ENCODE measurements around the gene RIN2. TPM values are rescaled to one million over a fixed set of nuclear protein-coding genes. Genes with fewer than 3 reads are reported as not detected.

RIN2 gene
- total RNA-seq, 1 experiment from 2014 or later: 20.3 TPM

DNA sequence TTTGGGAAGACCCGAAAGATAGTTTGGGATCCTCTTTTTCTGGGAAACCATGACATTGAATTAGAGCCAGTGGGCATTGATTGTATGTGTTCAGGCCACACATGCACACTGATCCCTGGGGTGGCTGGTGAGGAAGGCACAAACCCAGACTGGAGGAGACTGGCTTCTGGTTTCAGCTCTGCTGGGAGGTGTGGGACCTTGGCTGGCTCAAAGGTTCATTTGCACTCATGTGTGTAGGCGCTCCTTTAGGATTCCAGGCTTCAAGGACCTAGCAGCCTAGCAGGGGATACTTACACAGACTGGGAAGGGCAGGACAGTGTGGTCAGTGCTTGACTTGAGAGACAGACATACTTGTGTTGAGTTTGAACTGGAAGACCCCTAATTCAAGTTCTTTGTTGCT is 7.2 kb downstream of the RIN2 start:
- no peak for DNase-seq

DNA sequence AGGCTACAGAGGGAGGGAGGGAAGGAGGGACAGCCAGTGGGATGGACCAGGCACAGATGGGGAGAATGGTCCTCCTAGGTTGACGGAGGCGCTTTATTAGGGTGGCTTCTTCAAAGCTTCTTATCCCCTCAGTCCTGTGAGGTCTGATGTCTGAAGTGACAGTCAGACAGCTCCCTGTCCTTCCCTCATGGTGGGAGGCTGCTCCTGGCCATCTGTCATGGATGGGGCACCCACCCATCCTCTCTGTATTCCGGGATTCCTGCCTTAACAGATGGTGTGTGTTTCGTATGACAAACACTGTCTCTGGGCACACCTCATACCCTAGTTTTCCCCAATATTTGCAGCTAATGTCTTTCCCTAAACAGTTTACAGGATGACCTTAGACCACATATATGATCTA is 7.9 kb downstream of the RIN2 start:
- H3K27ac ChIP-seq: no peak overlapping the region
- H3K4me1 ChIP-seq: no peaks in the 10 kb centered on the region
- no peak overlapping the region for H3K4me3 ChIP-seq
- no peaks in the 10 kb centered on the region for H3K9me3 ChIP-seq (replicated peaks)
- DNase-seq: no peak
- H3K36me3 ChIP-seq: no peaks in the 10 kb centered on the region
- H3K27me3 ChIP-seq: no peaks in the 10 kb centered on the region; the same call in 1 of the 2 replicates

More for the DNA sequence above, 7.2 kb downstream of the RIN2 start:
- Histone ChIP-seq H3K4me1 (no peaks in the 10 kb centered on the region), H3K27ac (no peak overlapping the region), H3K36me3 (no peaks in the 10 kb centered on the region), H3K4me3 (no peak overlapping the region), H3K27me3 (no peaks in the 10 kb centered on the region; the same call in 1 of the 2 replicates), H3K9me3 (replicated peaks) (no peaks in the 10 kb centered on the region)

DNA sequence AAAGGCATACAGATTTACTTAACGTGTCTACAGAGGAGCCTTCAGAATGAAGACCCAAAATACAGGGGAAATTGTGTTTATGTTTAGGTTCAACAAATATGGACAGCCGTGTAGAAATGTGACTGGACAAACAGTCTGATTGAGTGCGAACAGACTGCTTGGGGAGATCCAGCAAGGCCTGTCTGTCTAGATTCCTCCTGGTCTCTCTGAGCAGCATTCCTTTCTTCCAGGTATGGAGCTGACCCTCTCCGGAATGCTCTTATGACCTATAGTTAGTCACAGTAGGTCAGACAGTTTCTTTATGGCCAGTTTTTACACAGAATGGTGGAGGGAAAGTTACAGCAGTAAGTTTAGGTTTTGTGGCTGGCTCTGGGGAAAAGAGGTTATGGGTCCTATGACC is 9.0 kb downstream of the RIN2 start:
- no peak for DNase-seq
- H3K4me1 ChIP-seq: no peaks in the 10 kb centered on the region
- H3K4me3 ChIP-seq: no peak overlapping the region
- H3K36me3 ChIP-seq: no peaks in the 10 kb centered on the region
- no peaks in the 10 kb centered on the region for H3K9me3 ChIP-seq (replicated peaks)
- no peak overlapping the region for H3K27ac ChIP-seq
- H3K27me3 ChIP-seq: no peaks in the 10 kb centered on the region

DNA sequence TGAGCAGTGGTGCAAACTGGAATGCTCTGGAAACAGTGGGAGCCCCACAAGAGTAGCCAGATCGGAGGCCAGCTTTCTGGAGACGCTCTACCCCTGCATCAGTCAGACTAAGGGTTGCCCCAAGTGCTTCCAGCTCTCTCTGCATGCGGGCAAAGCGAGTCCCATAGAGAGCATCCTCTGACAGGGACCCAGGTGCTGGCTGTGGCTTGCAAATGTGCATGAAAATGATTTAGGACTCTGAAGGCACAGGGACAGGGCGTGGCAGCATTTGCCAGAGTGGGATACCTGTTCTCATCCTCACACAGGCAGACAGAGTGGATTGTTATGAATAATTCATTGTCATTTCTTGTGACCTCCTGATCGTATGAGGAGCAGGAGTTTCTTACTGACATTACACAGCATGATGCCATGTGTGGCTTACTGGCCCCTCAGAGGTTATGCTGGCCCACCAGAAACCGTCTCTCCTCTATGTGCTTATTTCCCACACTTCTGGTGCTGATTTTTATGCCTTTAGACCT is 10.3 kb downstream of the RIN2 start:
- H3K27me3 ChIP-seq: no peaks in the 10 kb centered on the region
- no peak for DNase-seq
- H3K4me1 ChIP-seq: no peaks in the 10 kb centered on the region
- H3K27ac ChIP-seq: no peak overlapping the region
- no peaks in the 10 kb centered on the region for H3K9me3 ChIP-seq (replicated peaks)
- no peak overlapping the region for H3K4me3 ChIP-seq
- no peaks in the 10 kb centered on the region for H3K36me3 ChIP-seq

DNA sequence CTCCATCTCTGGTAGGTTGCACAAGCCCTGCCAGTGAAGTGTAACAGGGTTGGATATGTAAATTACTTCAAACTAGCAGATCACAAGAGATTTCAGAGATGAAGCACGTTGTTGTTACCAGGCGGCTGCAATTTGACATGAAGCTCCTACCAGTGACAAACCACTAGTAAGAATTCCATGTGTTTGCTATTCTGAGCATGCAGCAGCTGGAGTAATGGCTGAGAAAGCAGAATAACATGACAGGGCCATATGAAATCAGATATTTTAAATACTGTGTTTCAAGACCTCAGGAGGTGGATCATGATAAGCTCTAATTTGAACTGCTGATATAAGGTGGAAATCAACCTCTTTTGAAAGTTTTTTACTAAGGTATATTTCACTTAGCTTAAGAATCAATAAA is 11.4 kb downstream of the RIN2 start:
- Histone ChIP-seq H3K36me3 (no peaks in the 10 kb centered on the region), H3K4me3 (no peak overlapping the region), H3K9me3 (replicated peaks) (no peaks in the 10 kb centered on the region), H3K27me3 (no peaks in the 10 kb centered on the region), H3K4me1 (no peaks in the 10 kb centered on the region), H3K27ac (no peak overlapping the region)
- no peak for DNase-seq

DNA sequence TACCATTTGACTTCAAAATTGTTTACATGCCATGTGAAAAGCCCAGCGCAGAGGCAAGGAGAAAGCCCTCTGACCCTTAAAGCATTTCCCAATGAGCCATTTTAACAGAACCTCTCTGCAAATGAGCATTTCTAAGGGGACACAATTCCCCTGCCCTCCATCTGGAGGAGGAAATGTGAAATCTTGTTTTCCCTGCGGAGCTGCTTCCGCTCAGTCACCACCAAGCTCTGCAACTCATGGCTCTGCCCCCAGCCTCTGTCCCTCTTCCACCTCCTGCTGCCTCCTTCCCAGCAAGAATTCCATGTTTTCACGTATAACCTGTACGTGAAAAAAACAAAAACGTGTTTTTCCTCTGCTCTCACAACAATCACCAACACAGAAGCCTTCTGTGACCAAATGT is 12.3 kb downstream of the RIN2 start:
- Histone ChIP-seq H3K36me3 (no peaks in the 10 kb centered on the region), H3K9me3 (replicated peaks) (no peaks in the 10 kb centered on the region), H3K27ac (no peak overlapping the region), H3K4me1 (no peaks in the 10 kb centered on the region; the same call in 1 of the 2 replicates), H3K4me3 (no peak overlapping the region), H3K27me3 (no peaks in the 10 kb centered on the region)
- DNase-seq: no peak

DNA sequence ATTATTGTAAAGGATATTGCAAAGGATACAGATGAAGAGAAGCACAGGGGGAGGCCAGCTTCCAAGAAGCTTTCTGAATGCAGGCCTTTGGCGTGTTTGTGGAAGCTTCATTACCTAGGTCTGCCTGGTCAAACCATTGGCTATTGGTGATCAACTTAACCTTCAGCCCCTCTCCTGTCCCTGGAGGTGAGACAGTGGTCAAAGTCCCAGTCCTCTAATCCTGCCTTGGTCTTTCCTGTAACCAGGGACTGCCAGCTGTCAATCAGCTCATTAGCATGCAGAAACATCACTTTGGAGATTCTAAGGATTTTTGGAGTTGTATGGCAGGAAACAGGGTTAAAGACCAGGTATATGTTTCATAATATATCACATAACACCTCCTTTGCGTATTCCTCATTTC is 13.0 kb downstream of the RIN2 start:
- no peak for DNase-seq
- Histone ChIP-seq H3K4me1 (peaks cover 5% of the 10 kb centered on the region), H3K36me3 (no peaks in the 10 kb centered on the region), H3K27ac (no peak overlapping the region), H3K27me3 (no peaks in the 10 kb centered on the region), H3K9me3 (replicated peaks) (no peaks in the 10 kb centered on the region), H3K4me3 (no peak overlapping the region)

DNA sequence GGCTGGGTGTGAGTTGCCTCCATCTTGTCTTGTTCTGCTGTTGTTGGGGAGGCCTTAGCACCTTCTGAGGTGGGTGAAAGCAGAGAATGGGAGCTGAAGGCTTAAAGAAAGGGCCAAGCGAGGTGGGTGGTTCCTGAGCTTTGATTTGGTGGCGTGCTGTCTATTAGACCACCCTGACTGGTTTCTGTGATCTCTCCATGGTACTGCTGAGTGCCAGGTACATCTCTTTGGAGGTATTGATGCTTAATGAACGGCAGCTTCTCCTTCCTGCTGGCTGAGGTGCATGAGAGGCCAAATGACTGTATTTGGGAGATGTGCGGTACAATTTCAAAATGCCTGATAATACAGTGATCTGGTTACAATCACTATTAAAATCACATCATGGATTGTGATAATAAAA is 15.4 kb downstream of the RIN2 start:
- Histone ChIP-seq H3K36me3 (no peaks in the 10 kb centered on the region), H3K27me3 (no peaks in the 10 kb centered on the region), H3K4me1 (peaks cover 26% of the 10 kb centered on the region), H3K27ac (no peak overlapping the region), H3K9me3 (replicated peaks) (no peaks in the 10 kb centered on the region), H3K4me3 (no peak overlapping the region)
- DNase-seq: no peak

DNA sequence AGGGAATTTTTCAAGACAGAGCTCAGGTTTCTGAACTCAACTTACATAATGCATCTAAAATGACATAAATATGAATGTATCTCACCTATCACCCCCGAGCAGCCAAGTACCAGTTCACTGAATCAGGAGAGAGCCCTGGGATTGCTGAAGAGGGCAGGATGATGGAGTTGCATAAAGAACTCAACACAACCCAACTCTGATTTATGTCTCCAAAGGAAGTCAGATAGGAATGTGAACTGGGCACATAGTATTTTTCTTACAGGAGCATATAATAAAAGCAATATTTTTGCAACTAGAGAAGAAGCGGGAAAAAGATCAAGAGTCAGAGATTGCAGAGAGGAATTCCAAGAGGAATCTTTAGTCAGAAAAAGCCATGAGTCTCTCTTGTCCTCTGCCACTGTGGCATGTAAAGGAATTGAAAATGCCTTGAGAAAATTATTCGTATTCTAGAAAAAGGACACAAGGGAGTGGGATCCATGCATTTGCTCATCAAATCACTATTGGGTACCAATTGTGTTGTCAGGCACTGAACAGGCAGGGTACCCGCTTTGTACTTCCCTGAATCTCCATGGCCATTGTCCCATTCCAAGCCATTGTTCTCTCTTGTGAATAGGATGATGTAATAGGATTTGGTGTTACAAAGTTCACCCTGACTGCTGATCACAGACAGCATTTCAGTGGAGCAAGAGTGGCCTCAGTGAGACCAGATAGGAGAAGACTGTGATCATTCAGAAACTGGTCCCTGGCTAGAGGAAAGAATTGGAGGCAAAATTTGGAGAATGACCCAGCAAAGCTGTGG is 16.3 kb downstream of the RIN2 start:
- H3K4me1 ChIP-seq: peaks cover 26% of the 10 kb centered on the region
- no peaks in the 10 kb centered on the region for H3K9me3 ChIP-seq (replicated peaks)
- DNase-seq: no peak
- no peaks in the 10 kb centered on the region for H3K36me3 ChIP-seq
- H3K27ac ChIP-seq: no peak overlapping the region
- no peaks in the 10 kb centered on the region for H3K27me3 ChIP-seq
- no peak overlapping the region for H3K4me3 ChIP-seq

DNA sequence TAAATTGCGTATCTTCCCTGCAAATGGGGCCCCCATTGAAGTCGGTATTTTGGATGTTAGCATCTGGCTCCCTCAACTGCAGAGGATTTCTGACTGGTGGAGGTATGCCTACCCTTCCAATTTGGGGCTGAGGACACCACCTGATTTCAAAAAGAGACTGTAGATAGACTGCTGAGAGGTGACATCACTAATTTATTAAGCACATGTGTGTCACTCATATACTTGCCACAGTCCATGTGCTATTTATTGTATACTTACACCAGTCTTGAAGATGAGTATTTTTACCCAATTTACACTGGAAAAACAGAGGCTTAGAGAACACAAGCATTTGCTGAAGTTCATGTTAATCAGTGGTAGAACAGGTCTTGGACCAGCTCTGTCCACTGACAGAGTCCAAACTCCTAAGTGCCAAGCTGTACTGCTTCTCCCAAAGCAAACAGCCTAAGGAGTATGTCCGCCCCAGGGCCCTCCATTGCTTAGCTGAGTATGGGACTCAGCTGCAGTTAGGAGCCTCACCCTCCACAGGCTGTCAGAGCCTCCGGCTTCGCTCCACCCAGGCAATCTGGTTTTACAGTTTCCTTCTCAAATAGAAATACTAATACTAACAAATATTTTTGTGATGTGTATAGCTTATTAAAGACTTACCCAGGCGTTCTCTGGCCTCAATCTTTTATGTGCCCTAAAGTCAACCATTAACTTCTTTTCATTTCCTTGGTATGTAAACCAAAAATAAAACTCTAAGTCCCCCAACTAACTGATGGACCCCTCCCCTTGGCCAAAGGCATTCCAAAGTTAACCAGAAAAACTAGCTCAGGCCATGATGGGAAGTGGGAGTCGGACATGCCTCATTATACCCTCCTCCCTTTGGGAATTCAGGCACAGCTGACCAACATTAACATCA is 17.5 kb downstream of the RIN2 start:
- Histone ChIP-seq H3K27ac (no peak overlapping the region; the same call in 1 of the 2 replicates), H3K4me1 (peaks cover 26% of the 10 kb centered on the region), H3K27me3 (no peaks in the 10 kb centered on the region), H3K9me3 (replicated peaks) (no peaks in the 10 kb centered on the region), H3K4me3 (no peak overlapping the region), H3K36me3 (no peaks in the 10 kb centered on the region)
- DNase-seq: peak in 1 of 2 experiments; percentile 40

DNA sequence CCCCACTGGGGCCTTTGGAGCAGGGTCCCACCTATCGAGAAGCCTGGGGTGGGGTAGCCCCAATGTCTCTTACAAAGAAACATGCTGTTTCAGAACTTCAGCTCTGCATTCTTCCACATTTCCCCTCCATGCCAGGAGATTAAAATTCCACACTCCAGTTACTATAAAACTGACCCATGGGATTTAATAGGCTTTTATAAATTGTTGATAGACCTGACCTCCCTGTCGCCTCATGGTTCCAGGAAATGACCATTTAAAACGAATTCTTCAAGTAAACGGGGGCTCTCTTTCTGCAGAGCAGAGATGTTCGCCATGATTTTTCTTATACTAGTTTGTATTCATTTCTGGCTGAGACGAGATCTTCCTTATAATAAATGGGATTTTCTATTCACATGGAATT is 19.3 kb downstream of the RIN2 start:
- Histone ChIP-seq H3K36me3 (no peaks in the 10 kb centered on the region), H3K27ac (no peak overlapping the region), H3K27me3 (no peaks in the 10 kb centered on the region), H3K4me3 (no peak overlapping the region), H3K9me3 (replicated peaks) (no peaks in the 10 kb centered on the region), H3K4me1 (peaks cover 26% of the 10 kb centered on the region)
- no peak for DNase-seq

DNA sequence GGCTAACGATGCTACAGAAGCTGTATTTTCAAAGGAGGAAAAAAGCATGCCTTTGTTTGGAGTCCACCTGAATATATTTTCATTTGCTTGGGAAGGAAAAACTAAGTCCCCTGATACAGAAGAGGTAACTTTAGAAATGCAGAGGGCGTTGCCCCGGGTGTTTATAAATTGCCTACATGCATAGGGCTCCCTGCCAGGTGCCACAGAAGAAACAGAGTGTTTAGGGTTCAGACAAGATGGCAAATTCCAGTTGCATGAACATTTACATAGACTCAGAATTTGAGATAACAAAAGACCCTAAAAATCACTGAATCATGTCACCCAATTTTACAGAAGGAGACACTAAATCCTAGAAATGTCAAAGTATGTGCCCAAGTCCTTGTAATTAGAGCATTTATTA is 19.9 kb downstream of the RIN2 start:
- Histone ChIP-seq H3K9me3 (replicated peaks) (no peaks in the 10 kb centered on the region), H3K27ac (no peak overlapping the region), H3K36me3 (no peaks in the 10 kb centered on the region), H3K27me3 (no peaks in the 10 kb centered on the region), H3K4me3 (no peak overlapping the region), H3K4me1 (peaks cover 26% of the 10 kb centered on the region)
- no peak for DNase-seq

DNA sequence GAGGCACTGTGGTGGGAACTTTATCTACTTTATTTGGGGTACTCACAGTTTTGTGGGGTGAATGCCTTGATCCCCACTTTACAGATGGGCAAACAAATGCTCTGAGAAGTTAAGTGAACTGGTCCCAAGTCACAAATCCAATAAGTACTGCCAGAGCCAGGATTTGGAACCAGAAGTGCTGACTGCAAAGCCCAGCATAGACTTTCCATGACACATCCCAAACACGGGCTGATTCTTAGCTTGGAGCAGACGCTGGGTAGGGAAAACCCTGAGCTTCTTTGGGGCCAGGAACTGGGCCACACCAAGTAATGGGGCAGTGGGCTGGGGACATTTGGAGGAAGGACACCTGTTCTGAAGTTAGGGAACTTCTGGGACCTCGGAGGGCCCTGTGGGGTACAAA is 20.3 kb downstream of the RIN2 start:
- Histone ChIP-seq H3K36me3 (no peaks in the 10 kb centered on the region), H3K4me1 (peaks cover 29% of the 10 kb centered on the region), H3K27ac (no peak overlapping the region), H3K4me3 (no peak overlapping the region), H3K9me3 (replicated peaks) (no peaks in the 10 kb centered on the region), H3K27me3 (no peaks in the 10 kb centered on the region)
- no peak for DNase-seq

DNA sequence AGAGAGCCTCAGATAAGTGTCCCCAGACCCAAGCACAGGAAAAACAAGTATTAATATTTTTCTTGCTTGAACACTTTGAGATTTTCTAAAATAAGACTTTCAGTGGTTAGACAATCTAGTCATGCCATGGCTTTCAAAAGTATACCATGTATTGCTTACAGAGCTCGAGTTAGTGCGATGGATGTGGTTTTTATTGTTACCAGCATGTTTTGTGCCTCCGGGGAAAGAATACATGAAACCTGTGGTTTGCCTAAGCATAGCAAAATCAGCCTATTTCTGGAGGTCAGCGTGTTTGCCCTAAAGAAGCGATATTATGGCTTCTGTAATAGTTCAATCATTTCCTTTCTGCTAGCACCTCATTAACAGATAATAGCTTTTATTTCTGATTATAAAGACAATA is 21.6 kb downstream of the RIN2 start:
- DNase-seq: no peak
- H3K27me3 ChIP-seq: no peaks in the 10 kb centered on the region

DNA sequence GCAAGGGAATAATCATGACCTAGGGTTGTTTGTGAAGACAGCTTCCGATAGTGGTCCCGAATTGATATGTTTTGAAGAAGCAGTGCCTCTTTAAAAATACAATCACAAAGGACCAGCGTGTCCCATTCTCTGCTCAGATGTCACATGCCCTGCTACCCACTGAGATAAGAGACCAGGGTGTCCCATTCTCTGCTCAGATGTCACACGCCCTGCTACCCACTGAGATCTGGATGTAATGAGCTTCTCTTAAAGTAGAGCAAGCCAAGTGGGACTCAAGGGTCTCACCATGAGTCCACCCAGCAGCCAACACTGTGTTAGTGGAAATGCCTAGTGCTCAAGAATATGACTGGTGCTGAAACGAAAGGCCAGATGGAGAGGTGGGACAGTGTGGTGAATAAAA is 22.2 kb downstream of the RIN2 start:
- H3K4me3 ChIP-seq: no peak overlapping the region
- H3K9me3 ChIP-seq (replicated peaks): no peaks in the 10 kb centered on the region
- no peaks in the 10 kb centered on the region for H3K36me3 ChIP-seq
- peaks cover 42% of the 10 kb centered on the region for H3K4me1 ChIP-seq
- no peaks in the 10 kb centered on the region for H3K27me3 ChIP-seq
- DNase-seq: no peak
- no peak overlapping the region for H3K27ac ChIP-seq

More for the DNA sequence above, 21.6 kb downstream of the RIN2 start:
- Histone ChIP-seq H3K4me3 (no peak overlapping the region), H3K36me3 (no peaks in the 10 kb centered on the region), H3K9me3 (replicated peaks) (no peaks in the 10 kb centered on the region), H3K4me1 (peaks cover 39% of the 10 kb centered on the region), H3K27ac (no peak overlapping the region)
